GM13977 (cell line): ENCODE results near the gene KRT2.

Experiments used
- DNase-seq: peaks from one replicate; pipeline ENCODE4 v3.0.0; 2012; ENCODE audit warnings: low spot score
- in situ Hi-C: fragments of 300-500 bp; cut with MboI; formaldehyde crosslinking; loops from one replicate; pipeline ENCODE4 v1.12.0; 2022; ENCODE audit warnings: low sequenced_read_pairs, low pct_unique_long_range_greater_than_20kb, mixed read lengths, inconsistent platforms; ENCODE audit not compliant: unreplicated experiment
- TF ChIP-seq, protein P1 (sequence below): IDR thresholded peaks from 2 replicates; pipeline ENCODE4 v1.5.1; 2012; ENCODE audit warnings: mild to moderate bottlenecking, control low read depth; ENCODE audit not compliant: insufficient read depth; ENCODE audit errors: extremely low read depth, missing control alignments

Gene KRT2

DNA sequence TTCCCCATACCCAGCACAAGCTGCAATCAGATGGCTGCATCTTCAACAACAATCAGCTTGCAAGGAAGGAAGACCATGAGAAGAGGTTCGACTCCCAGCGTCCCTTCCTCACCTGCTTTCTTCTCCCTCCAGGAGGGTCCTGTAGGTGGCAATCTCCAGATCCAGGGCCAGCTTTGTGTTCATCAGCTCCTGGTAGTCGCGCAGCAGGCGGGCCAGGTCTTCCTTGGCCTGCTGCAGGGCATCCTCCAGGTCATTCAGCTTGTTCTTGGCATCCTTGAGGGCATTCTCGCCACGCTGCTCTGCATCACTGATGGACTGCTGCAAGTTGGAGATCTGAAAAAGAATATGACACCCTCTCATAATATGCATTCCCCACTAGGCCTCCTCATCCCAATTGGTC, 24.2 kb upstream of the KRT2 start:
- DNase-seq: no peak
- TF ChIP-seq, protein P1, sequence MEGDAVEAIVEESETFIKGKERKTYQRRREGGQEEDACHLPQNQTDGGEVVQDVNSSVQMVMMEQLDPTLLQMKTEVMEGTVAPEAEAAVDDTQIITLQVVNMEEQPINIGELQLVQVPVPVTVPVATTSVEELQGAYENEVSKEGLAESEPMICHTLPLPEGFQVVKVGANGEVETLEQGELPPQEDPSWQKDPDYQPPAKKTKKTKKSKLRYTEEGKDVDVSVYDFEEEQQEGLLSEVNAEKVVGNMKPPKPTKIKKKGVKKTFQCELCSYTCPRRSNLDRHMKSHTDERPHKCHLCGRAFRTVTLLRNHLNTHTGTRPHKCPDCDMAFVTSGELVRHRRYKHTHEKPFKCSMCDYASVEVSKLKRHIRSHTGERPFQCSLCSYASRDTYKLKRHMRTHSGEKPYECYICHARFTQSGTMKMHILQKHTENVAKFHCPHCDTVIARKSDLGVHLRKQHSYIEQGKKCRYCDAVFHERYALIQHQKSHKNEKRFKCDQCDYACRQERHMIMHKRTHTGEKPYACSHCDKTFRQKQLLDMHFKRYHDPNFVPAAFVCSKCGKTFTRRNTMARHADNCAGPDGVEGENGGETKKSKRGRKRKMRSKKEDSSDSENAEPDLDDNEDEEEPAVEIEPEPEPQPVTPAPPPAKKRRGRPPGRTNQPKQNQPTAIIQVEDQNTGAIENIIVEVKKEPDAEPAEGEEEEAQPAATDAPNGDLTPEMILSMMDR: no peak
- in situ Hi-C loops: no loop called here

DNA sequence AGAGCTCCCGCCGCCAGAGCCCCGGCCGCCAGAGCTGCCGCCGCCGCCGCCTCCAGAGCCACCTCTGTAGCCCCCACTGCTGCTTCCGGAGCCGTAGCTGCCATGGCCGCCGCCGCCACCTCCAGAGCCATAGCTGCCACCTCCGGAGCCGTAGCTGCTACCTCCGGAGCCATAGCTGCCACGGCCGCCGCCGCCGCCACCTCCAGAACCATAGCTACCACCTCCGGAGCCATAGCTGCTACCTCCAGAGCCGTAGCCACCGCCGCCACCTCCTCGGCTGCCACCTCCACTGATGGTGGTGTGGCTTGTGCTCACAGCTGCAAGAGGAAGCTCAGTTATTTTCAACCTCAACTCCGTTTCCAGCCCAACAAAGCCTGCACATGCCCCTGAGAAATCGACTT, 23.3 kb upstream of the KRT2 start:
- TF ChIP-seq, protein P1: no peak
- in situ Hi-C loops: no loop called here
- DNase-seq: no peak

DNA sequence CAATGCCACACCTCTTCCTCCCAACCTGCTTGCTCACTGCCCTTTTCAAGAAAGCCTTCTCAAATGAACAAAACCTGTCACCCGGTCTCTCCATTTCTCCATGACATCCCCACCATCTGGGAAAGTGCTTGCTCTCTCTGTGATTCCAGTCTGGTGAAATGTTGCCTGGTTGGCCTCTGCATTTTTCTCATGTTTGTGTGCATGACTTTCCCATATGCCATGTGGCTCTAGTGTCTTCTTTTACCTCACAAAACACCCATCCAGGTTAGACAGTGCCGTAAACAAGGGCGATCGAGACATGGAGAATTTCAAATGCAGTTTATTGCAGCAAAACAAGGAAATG, 22.4 kb upstream of the KRT2 start:
- TF ChIP-seq, protein P1: no peak
- in situ Hi-C loops: no loop called here
- DNase-seq: no peak

DNA sequence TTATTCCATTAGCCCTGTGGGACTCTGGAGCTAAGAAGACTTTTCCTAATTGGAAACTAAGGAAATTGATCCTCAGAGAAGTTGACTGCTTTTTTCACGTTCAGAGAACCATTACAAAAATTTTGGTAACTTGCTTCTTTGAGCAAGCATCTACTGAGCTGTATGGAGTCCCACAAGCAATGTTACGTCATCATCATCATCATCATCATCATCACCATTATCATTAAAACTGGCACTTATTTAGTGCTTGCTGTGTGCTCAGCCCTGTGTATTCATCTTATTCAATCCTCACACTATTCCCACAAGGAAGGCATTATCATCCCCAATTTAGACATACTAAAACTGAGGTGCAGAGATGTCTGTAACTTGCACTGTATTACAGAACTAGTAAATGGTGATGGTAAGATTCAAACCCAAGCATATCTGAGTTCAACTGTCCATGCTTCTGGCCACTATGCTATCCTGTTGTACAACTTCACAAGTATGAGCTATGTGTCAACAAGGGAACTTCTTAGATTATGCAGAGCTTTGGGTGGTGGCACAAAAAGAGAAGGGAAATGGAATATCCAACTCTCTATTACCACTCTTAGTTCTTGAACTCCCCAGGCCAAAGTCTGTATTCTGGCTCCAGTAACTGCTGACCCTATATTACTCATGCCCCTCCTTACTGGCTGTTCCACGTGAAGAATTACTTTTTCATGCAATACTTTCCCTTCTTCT, 21.9 kb upstream of the KRT2 start:
- in situ Hi-C loops: no loop called here
- TF ChIP-seq, protein P1: no peak
- no peak for DNase-seq

DNA sequence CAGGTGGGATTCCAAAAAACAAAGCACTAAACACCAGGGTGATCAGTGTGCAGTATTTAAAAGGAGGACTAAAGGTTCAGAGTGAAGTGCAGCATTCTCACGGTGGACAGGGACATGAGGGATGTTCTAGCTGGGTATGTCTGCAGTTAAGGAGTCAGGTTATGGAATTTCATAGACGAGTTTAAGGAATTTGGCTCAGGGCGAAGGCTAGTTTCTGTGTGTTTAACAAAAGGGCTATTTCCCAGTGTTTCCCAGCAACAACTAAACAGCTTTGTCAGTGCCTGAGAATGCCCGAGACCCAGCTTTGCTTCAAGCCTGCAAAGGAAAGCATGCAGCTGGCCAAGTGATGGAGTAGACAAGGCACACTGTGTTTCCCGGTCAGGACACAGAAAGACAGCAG, 21.2 kb upstream of the KRT2 start:
- in situ Hi-C loops: no loop called here
- DNase-seq: no peak
- TF ChIP-seq, protein P1: no peak

DNA sequence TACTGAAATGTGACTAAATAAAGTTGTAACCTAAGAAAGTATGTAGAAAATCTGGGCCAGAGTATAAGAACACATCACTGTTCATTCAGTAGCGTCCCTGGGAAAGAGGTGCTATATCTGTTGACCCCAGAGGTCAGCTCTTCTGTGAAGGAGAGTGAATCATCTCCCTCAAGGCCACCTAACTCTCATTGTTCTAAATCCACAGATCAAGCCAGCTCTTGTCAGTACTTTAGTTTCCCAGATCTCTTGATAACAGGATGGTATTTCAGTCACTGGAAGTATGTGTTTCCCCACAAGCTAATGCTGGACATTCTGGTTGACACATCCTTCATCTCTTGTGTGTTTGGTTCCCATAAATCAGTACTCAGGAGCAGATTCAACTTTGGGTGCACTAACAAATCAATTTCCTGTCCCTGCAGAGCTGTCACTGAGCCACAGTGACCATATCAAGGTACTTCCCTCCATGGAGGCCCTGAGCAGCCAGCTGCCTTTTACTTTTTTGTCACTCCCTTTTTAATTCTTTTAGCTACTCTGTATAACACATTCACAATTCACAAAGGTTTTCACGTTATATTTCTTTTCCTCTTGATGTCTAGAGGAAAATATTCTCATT, 20.4 kb upstream of the KRT2 start:
- in situ Hi-C loops: no loop called here
- TF ChIP-seq, protein P1: no peak
- no peak for DNase-seq

DNA sequence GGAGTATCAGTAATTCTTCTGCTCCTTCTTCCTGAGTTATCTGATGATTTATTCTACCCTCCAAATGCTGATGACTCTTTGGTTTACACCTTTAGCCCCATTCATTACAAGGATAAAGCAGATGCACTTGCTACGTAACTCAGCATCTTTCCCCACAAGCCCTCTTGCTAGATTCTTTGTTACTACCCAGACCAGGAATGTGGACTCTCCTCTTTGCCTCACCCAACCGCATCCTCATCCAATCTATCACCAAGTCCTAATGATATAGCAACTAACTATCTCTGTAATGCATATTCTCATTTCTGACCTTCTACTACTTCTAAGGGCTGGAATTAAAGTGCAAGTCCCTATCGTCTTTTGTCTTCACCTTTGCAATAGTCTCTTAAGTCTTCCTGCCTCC, 18.9 kb upstream of the KRT2 start:
- in situ Hi-C loops: no loop called here
- no peak for DNase-seq
- TF ChIP-seq, protein P1: no peak
